ENCODE data around the gene SYNE4.
A peak's percentile ranks its signal among the peaks of the same experiment; 100 is the strongest.
"Not testable (repeated sequence)": the region's sequence is repeated elsewhere in the genome, so short reads cannot be mapped to it uniquely, and the experiment has no call there.

SYNE4 gene, protein sequence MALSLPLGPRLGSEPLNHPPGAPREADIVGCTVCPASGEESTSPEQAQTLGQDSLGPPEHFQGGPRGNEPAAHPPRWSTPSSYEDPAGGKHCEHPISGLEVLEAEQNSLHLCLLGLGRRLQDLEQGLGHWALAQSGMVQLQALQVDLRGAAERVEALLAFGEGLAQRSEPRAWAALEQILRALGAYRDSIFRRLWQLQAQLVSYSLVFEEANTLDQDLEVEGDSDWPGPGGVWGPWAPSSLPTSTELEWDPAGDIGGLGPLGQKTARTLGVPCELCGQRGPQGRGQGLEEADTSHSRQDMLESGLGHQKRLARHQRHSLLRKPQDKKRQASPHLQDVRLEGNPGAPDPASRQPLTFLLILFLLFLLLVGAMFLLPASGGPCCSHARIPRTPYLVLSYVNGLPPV

DNA sequence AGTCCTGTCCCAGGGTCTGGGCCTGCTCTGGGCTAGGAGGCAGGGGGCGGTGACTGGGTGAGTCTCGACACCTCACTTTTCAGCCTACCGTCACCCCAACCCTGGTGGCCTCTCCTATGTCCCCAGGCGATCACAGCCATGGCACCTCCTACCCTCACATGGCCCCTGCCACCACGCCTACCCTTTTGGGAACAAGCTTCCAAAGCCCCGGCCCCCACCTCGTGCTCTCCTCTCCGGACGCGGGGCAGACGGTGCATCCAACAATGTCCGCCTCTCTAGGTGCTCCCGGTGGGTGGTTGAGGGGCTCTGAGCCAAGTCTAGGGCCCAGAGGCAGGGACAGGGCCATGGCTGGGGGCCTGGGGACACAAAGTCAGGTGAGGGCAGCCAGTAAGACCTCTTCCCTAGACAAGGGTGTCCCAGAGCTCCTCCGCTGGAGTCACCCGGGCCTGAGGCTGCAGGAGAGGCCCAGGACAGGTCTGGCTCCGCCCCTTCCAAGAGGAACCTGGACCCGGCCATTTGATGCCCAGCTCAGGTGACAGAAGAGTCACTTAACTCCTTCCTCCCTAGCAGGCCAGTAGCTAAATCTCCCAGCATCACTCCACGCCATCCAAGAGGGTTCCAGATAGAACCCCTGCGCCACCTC, at the start of gene SYNE4:
SYNE4 (minus strand) TSS at position 478 of the 643 bp plus-strand sequence; CDS start at position 346, 132 bp downstream.
- DNase-seq (ENCODE audit: low read depth) = no peak

DNA sequence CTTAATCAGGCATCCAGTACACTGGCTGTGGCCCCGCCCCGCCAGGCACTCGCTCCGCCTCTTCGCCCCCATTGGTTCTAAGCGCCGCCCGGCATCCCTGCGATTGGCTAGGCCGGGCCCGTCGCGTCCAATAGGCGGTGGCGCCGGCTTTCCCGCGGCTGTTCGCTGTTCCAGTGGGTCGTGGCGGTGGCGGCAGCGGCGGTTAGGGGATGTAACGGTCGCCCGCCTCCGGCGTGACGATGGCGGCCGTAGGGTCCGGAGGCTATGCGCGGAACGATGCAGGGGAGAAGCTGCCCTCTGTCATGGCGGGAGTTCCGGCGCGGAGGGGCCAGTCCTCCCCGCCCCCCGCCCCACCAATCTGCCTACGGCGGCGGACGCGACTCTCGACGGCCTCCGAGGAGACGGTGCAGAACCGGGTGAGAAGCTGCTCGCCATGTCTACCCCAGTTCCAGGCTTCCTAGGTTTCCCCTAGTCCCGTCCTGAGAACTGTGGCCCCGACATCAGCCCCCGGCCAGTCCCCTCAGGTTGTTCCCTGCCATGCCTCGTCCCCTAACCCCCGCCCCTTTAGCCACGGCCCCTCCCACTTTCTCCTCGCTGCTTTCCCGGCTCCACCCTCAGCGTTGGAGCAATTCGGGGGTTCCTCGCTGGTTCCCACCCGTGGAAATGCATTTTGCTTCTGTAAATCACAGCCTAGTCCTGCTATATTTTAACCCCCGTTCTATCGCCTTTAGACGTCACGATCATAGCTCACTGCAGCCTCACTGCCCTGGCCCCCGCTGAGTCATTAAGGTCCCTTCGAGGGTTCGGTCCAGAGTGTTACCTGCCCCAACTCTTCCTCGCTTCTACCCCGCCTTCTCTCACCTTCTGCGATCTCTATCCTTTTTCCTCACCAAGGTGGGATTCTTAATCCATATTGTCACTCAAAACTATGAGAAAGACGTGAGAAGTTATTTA, 46.4 kb upstream of the SYNE4 start, which contains the start of gene WDR62:
WDR62 (plus strand) TSS at position 165 of the 954 bp plus-strand sequence; CDS start at position 240, 75 bp downstream.
- DNase-seq (ENCODE audit: low read depth) = peak; percentile 92

DNA sequence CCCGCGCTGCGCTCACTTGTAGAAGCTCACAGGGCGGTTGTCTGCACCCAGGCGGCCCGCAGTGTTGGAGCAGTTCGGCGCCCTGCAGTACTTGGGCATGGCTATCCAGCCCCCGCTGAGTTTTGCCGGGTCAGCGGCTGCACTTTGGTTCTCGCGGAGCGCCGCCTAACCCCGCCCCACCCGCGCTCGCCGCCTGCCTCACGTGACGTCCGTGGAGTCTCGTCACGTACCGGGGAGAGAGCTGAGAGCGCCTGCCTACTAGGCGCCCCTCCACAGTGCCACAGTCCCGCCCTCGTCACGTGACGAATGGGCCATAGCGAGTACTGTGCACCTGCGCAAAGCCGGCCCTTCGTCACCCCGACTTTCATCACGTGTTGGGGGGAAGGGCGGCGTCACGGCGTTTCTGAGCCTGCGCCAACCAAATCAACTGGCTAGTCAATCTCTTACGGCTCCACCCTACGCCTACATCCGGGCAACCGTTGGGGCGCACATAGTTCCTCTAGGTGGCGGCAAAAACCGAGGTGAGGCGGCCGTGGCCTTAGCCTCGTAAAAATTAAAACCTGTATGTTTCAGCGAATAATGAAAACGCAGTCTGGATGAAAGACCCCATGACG, 45.6 kb upstream of the SYNE4 start, which contains the start of gene THAP8:
THAP8 (minus strand) TSS at position 167 of the 614 bp plus-strand sequence; CDS start at position 99, 68 bp downstream.
- DNase-seq (ENCODE audit: low read depth) = peak; percentile 100

DNA sequence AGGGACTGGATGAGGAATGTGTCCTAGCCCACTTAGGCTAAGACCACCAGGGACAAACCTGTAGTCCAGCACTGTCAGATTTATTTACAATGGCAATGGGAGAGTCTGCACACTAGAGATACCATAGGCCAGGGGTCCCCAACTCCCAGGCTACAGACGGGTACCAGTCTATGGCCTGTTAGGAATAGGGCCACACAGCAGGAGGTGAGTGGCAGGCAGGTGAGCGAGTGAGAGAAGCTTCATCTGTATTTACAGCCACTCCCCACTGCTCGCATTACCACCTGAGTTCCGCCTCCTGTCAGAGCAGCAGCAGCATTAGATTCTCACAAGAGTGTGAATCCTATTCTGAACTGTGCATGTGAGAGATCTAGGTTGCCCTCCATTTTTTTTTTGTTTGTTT, 43.0 kb upstream of the SYNE4 start:
- DNase-seq (ENCODE audit: low read depth) = no peak

DNA sequence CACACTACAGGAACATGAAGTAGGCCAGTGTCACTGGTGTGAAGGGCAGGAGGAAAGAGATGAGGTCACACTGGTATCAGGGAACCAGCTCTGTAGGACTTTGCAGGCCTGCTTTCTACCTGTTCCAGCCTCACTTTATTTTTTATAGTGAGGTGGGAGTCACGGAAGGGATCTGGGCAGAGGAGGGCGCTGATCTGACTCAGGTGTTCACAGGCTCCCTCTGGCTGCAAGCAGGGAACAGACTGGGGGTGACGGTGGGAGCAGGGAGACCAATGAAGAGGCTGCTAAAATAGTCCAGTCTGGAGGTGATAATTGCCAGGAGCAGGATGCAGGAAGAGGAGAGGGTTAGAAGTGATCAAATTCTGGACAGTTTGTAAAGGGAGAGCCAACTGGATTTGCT, 42.6 kb upstream of the SYNE4 start:
- DNase-seq (ENCODE audit: low read depth) = no peak

DNA sequence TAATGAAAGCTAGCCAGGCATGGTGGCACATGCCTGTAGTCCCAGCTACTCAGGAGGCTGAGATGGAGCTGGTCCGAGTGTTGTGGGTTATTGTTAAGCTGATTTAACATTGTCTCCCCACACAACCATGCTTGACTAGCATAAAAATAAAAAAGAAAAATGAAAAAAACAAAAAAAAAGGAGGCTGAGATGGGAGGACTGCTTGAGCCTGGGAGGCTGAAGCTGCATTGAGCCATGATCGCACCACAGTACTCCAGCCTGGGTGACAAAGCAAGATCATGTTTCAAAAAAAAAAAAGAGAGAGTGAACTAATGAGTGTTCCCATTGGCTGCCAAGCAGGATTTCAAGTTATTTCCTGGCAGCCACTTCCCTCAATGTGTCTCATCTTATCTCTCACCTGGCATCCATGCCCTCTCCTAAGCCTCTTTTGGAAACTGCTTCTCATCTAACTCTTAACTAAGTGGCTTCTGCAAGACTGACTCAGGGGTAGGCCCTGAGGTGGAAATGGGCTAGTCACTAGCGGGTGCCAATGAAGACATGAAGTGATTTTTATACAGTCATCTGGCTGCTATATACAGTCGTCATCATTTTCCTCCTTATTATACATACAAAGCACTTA, 40.6 kb upstream of the SYNE4 start:
- DNase-seq (ENCODE audit: low read depth) = no peak

DNA sequence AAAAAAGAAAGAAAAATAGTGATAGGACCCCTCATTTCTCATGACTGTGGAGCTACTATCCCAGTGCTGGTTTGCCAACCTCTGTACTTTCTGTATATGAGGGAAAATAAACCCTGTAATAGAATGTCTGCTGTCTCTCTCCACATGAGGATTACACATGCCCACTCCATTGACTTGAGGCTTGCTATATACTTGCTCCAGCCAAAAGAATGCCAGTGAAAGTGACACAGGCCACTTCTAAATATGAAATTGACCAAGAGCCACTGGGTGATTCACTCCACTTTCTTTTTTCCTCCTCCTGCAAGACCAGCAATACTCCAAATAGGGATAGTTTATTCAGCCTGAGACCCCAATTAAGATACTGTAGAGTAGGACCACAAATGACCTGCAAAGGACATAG, 39.2 kb upstream of the SYNE4 start:
- DNase-seq (ENCODE audit: low read depth) = no peak

DNA sequence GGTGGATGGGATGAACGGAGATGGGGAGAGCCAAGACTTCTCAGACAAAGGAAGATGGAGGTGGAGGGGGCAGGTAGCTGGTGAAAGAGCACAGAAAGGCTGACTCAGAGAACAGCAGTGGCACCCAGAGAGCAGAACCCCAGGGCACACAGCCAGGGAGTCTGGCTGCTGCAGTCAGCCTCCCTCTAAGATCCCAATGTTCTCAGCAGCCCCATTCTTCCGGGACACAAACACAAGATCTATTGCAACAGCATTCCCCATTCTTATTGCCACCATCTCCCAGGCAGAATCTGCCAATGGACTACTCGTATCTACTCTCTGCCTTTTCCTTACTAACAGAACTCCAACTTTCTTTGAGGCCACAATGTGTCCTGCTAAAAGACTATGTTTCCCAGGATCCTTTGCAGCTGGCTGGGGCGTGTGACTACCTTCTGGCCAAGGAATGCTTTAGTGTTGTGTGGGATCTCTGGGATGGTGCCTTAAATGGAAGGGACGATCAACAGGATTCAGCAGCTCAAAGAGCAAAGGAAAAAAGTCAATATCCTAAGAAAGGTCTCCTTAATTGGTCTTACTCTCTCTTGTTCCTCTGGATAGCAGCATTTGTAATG, 37.9 kb upstream of the SYNE4 start:
- DNase-seq (ENCODE audit: low read depth) = no peak

DNA sequence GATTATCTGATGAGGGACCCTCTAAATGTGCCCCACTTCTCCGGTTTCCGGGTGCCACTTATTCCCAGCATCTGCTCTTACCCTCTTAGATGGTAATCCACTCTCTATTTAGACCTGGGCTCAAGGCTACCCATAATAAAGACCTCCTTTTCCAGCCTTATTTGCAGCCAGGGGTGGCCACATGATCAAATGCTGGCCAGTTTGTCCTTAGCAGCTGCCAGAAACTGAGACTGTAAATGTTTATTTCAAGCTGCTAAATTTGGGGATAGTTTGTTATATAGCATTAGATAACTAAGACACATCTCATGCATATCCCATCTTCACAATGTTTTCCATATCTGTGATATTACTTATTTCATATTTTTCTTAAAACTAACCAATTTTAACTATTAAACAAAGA, 35.3 kb upstream of the SYNE4 start:
- DNase-seq (ENCODE audit: low read depth) = no peak

DNA sequence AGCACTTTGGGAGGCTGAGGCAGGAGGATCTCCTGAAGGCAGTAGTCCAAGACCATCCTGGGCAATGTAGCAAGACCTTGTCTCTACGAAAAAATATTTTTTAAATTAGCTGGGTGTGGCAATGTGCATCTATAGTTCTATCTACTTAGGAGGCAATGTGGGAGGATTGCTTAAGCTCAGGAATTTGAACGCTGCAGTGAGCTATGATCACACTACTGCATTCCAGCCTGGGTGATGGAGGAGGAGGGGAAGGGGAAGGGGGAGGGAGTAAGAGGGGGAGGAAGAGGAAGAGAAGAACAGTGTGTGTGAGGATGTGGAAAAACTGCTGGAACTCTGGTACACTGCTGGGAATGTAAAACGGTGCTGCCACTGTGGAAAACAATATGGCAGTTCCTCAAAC, 33.2 kb upstream of the SYNE4 start:
- no peak for DNase-seq (ENCODE audit: low read depth)

DNA sequence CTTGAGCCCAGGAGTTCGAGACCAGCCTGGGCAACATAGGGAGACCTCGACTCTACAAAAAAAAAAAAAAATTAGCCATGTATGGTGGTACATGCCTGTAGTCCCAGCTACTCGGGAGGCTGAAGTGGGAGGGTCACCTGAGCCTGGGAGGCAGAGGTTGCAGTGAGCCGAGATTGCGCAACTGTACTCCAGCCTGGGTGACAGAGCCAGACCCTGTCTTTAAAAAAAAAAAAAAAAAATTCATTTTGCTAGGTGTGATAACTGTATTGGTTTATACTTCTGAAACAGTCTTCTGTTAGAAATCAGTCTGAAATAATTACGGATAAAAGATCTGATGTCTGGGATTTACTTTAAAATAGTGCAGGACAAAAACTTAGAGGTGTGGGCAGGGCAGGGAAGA, 32.5 kb upstream of the SYNE4 start:
- DNase-seq (ENCODE audit: low read depth) = not testable (repeated sequence)

DNA sequence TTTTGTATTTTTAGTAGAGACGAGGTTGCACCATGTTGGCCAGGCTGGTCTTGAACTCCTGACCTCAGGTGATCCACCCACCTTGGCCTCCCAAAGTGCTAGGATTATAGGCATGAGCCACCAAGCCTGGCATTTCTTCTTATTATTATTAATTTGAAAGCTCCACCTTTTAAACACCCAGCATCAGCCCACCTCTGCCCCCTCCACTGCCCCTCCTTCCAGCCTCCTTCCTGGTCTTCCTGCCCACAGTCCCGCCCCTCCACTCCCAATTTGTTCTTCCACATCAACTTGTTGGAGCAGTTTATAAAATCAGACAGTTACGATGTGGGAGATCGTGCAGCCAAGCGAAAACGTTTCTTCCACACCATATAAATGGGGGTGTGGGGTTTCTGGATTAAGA, 31.9 kb upstream of the SYNE4 start:
- DNase-seq (ENCODE audit: low read depth) = no peak

DNA sequence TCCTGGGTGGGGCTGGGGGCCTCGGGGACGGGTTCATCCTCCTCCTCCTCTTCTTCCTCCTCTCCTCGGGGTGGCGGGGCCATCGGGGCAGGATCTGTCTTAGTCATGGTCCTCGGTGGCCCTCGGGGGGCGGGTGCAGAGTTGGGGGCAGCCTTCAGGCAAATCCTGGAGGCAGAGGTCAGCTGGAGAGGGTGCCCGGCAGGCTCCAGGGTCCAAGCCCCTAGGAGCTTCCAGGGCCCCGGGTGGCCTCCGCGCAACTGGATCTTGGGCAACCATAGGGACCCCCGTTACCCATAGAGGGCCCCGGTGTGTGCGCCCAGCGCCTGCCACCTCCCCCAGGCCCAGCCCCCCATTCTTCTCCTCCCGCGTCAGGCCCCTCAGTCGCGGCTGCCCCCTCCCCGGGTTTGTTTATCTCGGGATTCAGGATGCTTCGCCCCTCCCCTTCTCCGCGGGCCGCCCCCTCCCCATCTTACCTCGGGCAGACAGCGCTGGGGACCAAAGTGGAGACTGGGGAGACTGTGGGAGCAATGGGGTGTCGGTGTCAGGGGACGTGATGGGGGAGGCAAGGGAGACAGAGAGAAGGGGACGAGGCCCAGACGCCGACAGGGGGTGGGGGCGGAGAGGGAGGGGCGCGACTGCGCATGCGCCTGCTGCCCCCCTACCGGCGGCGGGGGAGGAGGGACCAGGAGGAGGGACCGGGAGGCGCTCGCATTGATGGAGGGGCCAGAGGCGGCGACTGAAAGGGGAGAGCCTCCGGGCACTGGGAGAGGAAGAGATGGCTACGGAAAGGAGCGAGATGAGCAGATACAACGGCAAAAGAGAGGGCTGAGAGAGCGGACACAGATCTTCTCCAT, 23.9 kb upstream of the SYNE4 start, which contains the start of gene CLIP3:
CLIP3 (minus strand) TSS at position 623 of the 854 bp plus-strand sequence; CDS start at position 107, 516 bp downstream.
- DNase-seq (ENCODE audit: low read depth) = peak; percentile 41

DNA sequence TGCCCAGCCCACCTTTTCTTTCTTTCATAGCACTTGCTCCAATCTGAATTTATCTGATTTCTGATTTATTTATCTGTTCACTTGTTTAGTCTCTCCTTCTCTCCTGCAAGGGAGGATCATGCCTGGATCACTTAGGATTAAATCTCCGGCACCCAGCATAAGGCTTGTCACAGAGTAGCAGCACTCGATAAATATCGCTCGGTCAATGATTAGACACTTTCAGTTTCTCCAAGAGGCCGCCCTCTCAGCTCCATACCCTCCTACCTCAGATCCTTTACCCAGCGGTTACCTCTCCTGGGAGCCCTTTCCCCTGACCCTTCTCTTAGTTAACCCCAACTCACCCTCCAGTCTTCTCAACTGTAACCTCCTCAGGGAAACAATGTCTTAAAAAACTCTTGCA, 22.7 kb upstream of the SYNE4 start:
- no peak for DNase-seq (ENCODE audit: low read depth)

DNA sequence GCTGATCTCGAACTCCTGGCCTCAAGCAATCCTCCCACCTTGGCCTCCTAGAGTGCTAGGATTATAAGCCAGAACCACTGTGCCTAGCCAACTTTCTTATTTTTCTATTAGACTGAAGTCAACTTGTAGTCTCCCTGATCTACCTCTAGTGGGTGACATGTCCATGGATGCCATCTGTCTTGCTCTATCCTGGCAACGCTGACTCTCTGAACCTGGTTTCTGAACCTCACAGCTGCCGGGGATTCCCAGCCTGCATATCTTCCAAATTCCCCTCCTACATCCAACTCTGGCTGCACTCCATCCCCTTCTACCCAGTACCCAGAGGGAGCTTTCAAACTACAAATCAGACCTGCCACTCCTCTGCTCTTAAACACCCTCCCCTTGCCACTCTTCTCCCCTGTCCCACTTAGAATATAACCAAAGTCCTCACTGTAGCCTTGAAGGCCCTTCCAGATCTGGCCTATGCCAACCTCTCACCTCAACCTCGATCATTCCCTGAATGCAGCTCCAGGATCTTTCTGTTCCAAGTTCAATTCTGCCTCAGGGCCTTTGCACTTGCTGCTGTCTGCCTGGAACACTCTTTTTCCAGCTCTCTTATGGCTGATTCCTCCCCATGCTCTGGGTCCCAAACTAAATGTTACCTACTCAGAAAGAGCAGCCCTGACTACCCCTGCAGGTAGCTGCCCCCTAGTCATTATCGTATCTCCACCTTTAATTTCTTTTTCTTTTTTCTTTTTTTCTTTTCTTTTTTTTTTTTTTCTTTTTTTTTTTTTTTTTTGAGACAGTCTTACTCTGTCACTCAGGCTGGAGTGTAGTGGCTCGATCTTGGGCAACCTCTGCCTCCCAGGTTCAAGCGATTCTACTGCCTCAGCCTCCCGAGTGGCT, 21.9 kb upstream of the SYNE4 start:
- DNase-seq (ENCODE audit: low read depth) = no peak

DNA sequence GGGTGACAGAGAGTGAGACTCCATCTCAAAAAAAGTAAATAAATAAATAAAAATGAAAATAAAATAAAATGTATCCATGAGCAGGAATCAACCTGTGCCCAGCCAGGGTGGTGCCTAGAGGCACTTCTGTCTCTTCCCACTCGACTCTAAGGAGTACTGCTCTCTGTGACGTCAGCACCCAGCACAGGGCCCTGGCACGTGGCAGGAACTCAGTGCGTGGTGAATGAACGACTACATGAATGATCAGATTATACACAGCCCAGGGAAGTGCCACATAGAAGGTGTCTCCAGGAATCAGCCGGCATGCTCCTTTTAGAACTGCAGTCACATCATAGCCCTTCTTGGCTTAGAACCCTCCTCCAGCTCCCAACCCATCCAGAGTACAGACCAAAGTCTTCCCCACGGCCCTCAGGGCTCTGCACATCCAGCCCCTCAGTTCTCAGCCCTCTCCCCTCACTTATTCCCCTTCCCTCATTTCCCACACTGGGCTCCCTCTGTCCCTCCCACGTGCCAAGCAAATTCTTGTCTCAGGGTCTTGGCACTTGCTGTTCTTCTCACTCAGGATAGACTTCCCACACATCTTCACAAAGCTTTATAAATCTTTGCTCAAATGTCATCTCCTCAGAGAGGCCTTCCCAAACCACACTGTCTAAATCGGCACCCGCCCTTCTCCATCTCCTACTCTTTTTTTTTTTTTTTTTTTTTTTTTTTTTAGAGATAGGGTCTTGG, 19.9 kb upstream of the SYNE4 start:
- no peak for DNase-seq (ENCODE audit: low read depth)

DNA sequence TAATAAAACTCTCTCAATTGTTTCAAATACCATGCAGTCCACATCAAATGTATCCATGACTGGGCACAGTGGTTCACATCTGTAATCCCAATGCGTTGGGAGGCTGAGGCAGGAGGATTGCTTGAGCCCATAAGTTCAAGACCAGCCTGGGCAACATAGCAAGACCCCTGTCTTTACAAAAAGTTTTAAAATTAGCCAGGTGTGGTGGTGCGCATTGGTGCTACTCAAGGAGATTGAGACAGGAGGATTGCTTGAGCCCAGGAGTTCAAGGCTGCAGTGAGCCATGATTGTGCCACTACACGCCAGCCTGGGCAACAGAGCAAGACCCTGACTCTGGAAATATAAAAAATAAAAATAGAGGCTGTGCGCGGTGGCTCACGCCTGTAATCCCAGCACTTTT, 19.1 kb upstream of the SYNE4 start:
- DNase-seq (ENCODE audit: low read depth) = no peak
